ENCODE data around the gene BMI1. TPM values are rescaled to one million over a fixed set of nuclear protein-coding genes. Genes with fewer than 3 reads are reported as not detected.

Gene BMI1
- total and polyA plus RNA-seq, 10 donors = 26.9 to 89.7 (median 64.2) TPM

- Histone ChIP-seq H3K27me3 (replicated peaks in 1 of 7) (peaks cover 37 to 97% (median 93%) of the 10 kb centered on the region in 7 donors), H3K4me1 (peaks cover 9 to 43% (median 30%) of the 10 kb centered on the region in 6 donors), H3K27ac (no peak overlapping the region), H3K9me3 (peaks cover 0 to 15% (median 0%) of the 10 kb centered on the region in 8 donors), H3K4me3 (no peak overlapping the region), H3K36me3 (no peaks in the 10 kb centered on the region)
- TF ChIP-seq POLR2A (IDR thresholded peaks at IDR 0.05) = no peak
- no peak for TF ChIP-seq CTCF (IDR thresholded peaks at IDR 0.05 in 8 of 11, conservative IDR thresholded peaks at IDR 0.05 in 3 of 11)
- TF ChIP-seq POLR2AphosphoS5 (IDR thresholded peaks at IDR 0.05) = no peak
- DNase-seq = no peak
- WGBS, 5 donors = 30 to 37% (median 36%) methylated on average over 3 of the region's 3 CpGs
- intact Hi-C loops (cut with DNase I; ENCODE audit: low total_unique reads) = no loop called here
These were observed 21.0 kb downstream of the BMI1 start for GRCh38 chr10:22341926-22342196.

GRCh38 chr10:22342421-22342820 is 21.5 kb downstream of the BMI1 start:
- TF ChIP-seq POLR2AphosphoS5 (IDR thresholded peaks at IDR 0.05) (no peak), POLR2A (IDR thresholded peaks at IDR 0.05) (no peak), CTCF (IDR thresholded peaks at IDR 0.05 in 8 of 11, conservative IDR thresholded peaks at IDR 0.05 in 3 of 11) (no peak)
- Histone ChIP-seq H3K4me1 (peaks cover 8 to 39% (median 27%) of the 10 kb centered on the region in 6 donors), H3K27me3 (replicated peaks in 1 of 7) (peaks cover 37 to 97% (median 91%) of the 10 kb centered on the region in 7 donors), H3K36me3 (no peaks in the 10 kb centered on the region), H3K4me3 (no peak overlapping the region), H3K9me3 (peaks cover 0 to 15% (median 0%) of the 10 kb centered on the region in 8 donors), H3K27ac (no peak overlapping the region)
- 39 to 43% (median 40%) methylated on average over 3 of the region's 3 CpGs for WGBS, 5 donors
- intact Hi-C loops (cut with DNase I; ENCODE audit: low total_unique reads) = no loop called here
- no peak for DNase-seq

- intact Hi-C loops (cut with DNase I; ENCODE audit: low total_unique reads) = no loop called here
- 9 to 14% (median 12%) methylated on average over 3 of the region's 3 CpGs for WGBS, 5 donors
- peaks cover 29 to 97% (median 84%) of the 10 kb centered on the region in 7 donors for H3K27me3 ChIP-seq (replicated peaks in 1 of 7)
- no peaks in the 10 kb centered on the region for H3K36me3 ChIP-seq
- no peak for TF ChIP-seq POLR2A (IDR thresholded peaks at IDR 0.05)
- no peak for TF ChIP-seq POLR2AphosphoS5 (IDR thresholded peaks at IDR 0.05)
- no peak for TF ChIP-seq CTCF (IDR thresholded peaks at IDR 0.05 in 8 of 11, conservative IDR thresholded peaks at IDR 0.05 in 3 of 11)
- H3K4me1 ChIP-seq = peaks cover 8 to 39% (median 26%) of the 10 kb centered on the region in 6 donors
- no peak for DNase-seq
- no peak overlapping the region for H3K27ac ChIP-seq
- no peak overlapping the region for H3K4me3 ChIP-seq
- H3K9me3 ChIP-seq = peaks cover 0 to 15% (median 0%) of the 10 kb centered on the region in 8 donors
These were observed 22.8 kb downstream of the BMI1 start for GRCh38 chr10:22343731-22344130.

- H3K27me3 ChIP-seq (replicated peaks in 1 of 7) = peaks cover 26 to 97% (median 80%) of the 10 kb centered on the region in 7 donors
- WGBS, 5 donors = 8 to 14% (median 10%) methylated on average over 1 of the region's 1 CpG
- TF ChIP-seq POLR2AphosphoS5 (IDR thresholded peaks at IDR 0.05) = no peak
- no peak for TF ChIP-seq CTCF (IDR thresholded peaks at IDR 0.05 in 8 of 11, conservative IDR thresholded peaks at IDR 0.05 in 3 of 11)
- TF ChIP-seq POLR2A (IDR thresholded peaks at IDR 0.05) = no peak
These were observed 23.4 kb downstream of the BMI1 start for GRCh38 chr10:22344249-22344648.

More at GRCh38 chr10:22344249-22344648, 23.4 kb downstream of the BMI1 start:
- DNase-seq = no peak
- Histone ChIP-seq H3K36me3 (no peaks in the 10 kb centered on the region), H3K4me1 (peaks cover 8 to 35% (median 26%) of the 10 kb centered on the region in 6 donors), H3K4me3 (no peak overlapping the region), H3K27ac (no peak overlapping the region), H3K9me3 (peaks cover 0 to 15% (median 0%) of the 10 kb centered on the region in 8 donors)
- intact Hi-C loops (cut with DNase I; ENCODE audit: low total_unique reads) = no loop called here

All from spleen (tissue), 11 donors.